ENCODE results near the gene THY1. TPM values are rescaled to one million over a fixed set of nuclear protein-coding genes. Genes with fewer than 3 reads are reported as not detected.

Gene THY1
- total and polyA plus RNA-seq, 2 of the 8 experiments (the other 6 are each of a cell fraction or from before 2014, with no cell fraction given): 286 to 2,479 TPM

- Histone ChIP-seq H3K4ac (replicated peaks; ENCODE audit: insufficient read length, low read depth, low read length) (no peak overlapping the region), H3K79me1 (ENCODE audit: low read depth, low read length) (peaks cover 20% of the 10 kb centered on the region), H3K23ac (ENCODE audit: insufficient read length) (no peak overlapping the region), H3K36me3 (ENCODE audit: control insufficient read depth in 2 of 4, insufficient read depth in 4 of 4, low read length in 3 of 4) (peaks cover 10 to 16% (median 11%) of the 10 kb centered on the region in 4 experiments), H3K23me2 (ENCODE audit: low read depth, low read length) (peaks cover 12% of the 10 kb centered on the region), H3K9me3 (ENCODE audit: insufficient read depth in 2 of 2, low read depth in 1 of 2, low read length in 1 of 2) (no peaks in the 10 kb centered on the region), H2BK15ac (ENCODE audit: low read length) (peak overlapping the region; percentile 90; the same call in 1 of the 2 replicates), H3K27me3 (replicated peaks in 1 of 4; ENCODE audit: control insufficient read depth in 3 of 4, extremely low read depth in 1 of 4, insufficient read depth in 3 of 4, low read length in 3 of 4) (no peaks in the 10 kb centered on the region; a peak in 1 of 7 replicates), H4K91ac (replicated peaks; ENCODE audit: insufficient read length, low read length) (peak overlapping the region; percentile 86), H2BK20ac (ENCODE audit: low read length) (peak overlapping the region; percentile 29; the same call in 1 of the 2 replicates), H3K4me1 (replicated peaks in 1 of 4; ENCODE audit: control insufficient read depth in 3 of 4, insufficient read depth in 4 of 4, low read length in 3 of 4) (peaks cover 14 to 34% (median 24%) of the 10 kb centered on the region in 4 experiments), H2AFZ (ENCODE audit: low read length) (no peak overlapping the region), H2BK120ac (replicated peaks; ENCODE audit: low read depth, low read length) (no peak overlapping the region), H3K27ac (ENCODE audit: low read depth, low read length) (no peak overlapping the region), H2BK5ac (ENCODE audit: low read depth, low read length) (0 out of 2 replicates have a peak overlapping the region, but pooled peaks have one; percentile 47), H3K56ac (replicated peaks; ENCODE audit: insufficient read length, low read depth, low read length) (no peak overlapping the region), H3K9ac (replicated peaks in 1 of 4; ENCODE audit: extremely low read depth in 1 of 4, low read depth in 3 of 4, low read length in 3 of 4) (no peak overlapping the region), H3K4me3 (ENCODE audit: extremely low read depth in 1 of 4, insufficient read depth in 2 of 4, low read depth in 3 of 4, low read length in 4 of 4) (no peak overlapping the region), H4K8ac (ENCODE audit: extremely low read depth, insufficient read depth, low read length) (no peak overlapping the region), H4K5ac (ENCODE audit: insufficient read length, low read depth, low read length) (no peak overlapping the region), H3K18ac (ENCODE audit: extremely low read depth, low read length) (0 out of 2 replicates have a peak overlapping the region, but pooled peaks have one; percentile 81), H3K14ac (ENCODE audit: insufficient read length) (no peak overlapping the region), H3K79me2 (ENCODE audit: control insufficient read depth in 1 of 2, insufficient read depth in 2 of 2, low read length in 2 of 2) (peaks cover 0 to 36% of the 10 kb centered on the region in 2 experiments; a peak in 2 of 4 replicates), H3K4me2 (ENCODE audit: insufficient read depth in 1 of 2, low read depth in 2 of 2, low read length in 2 of 2) (no peak overlapping the region; a peak in 1 of 4 replicates), H2BK12ac (ENCODE audit: low read depth, low read length) (peak overlapping the region; percentile 82; the same call in 1 of the 2 replicates), H2AK5ac (ENCODE audit: low read depth, low read length) (0 out of 2 replicates have a peak overlapping the region, but pooled peaks have one; percentile 87), H4K20me1 (replicated peaks in 1 of 2; ENCODE audit: control insufficient read depth in 1 of 2, insufficient read depth in 2 of 2, low read length in 2 of 2) (peaks cover 6 to 12% of the 10 kb centered on the region in 2 experiments)
- POLR2A ChIA-PET (ENCODE audit: partially characterized antibody): interaction anchor here (0.8 to 7.0 kb wide), 4 partner anchors 7 to 498 kb away, joined by 3 to 50 read pairs (median 4); no protein-coding TSS in a partner anchor
- FAIRE-seq (no peak), DNase-seq (ENCODE audit: low read depth in 1 of 2, low spot score in 2 of 2) (no peak)
- 88% methylated on average over 3 of the region's 3 CpGs; no CpG with 5 or more reads in 1 of the 2 experiments for WGBS, 2 experiments (ENCODE audit: extremely low coverage in 1 of 2, insufficient coverage in 1 of 2, insufficient read length in 1 of 2, insufficient replicate concordance in 2 of 2, low coverage in 1 of 2, low lambda C conversion rate in 2 of 2, missing lambda C conversion rate in 1 of 2)
- CTCF ChIA-PET (ENCODE audit: partially characterized antibody): interaction anchor here (0.5 to 2.6 kb wide), 6 partner anchors 43 to 1108 kb away, joined by 3 to 13 read pairs (median 6); partner anchors contain the start of gene USP2
- no peak for TF ChIP-seq CBX8 (IDR thresholded peaks at IDR 0.05; ENCODE audit: borderline replicate concordance, low read depth, low read length)
- TF ChIP-seq BCL11A (IDR thresholded peaks at IDR 0.05; ENCODE audit: low read depth in 2 of 2, low read length in 2 of 2): no peak
- TF ChIP-seq POU5F1 (IDR thresholded peaks at IDR 0.05; ENCODE audit: low read depth, low read length): no peak
- no peak for TF ChIP-seq SP2 (IDR thresholded peaks at IDR 0.05; ENCODE audit: low read length)
- no peak for TF ChIP-seq TCF12 (IDR thresholded peaks at IDR 0.05; ENCODE audit: low read depth, low read length)
- no peak for TF ChIP-seq SIRT6 (IDR thresholded peaks at IDR 0.05; ENCODE audit: low read length)
- no peak for TF ChIP-seq NANOG (IDR thresholded peaks at IDR 0.05; ENCODE audit: insufficient read depth, low read depth, low read length, poor library complexity, severe bottlenecking)
- TF ChIP-seq RFX5 (IDR thresholded peaks at IDR 0.05; ENCODE audit: borderline replicate concordance, low read depth, low read length): no peak
- no peak for TF ChIP-seq KDM4A (IDR thresholded peaks at IDR 0.05; ENCODE audit: low read depth, low read length, severe bottlenecking)
- TF ChIP-seq RBBP5 (IDR thresholded peaks at IDR 0.05; ENCODE audit: borderline replicate concordance, low read depth, low read length): no peak
- TF ChIP-seq SAP30 (IDR thresholded peaks at IDR 0.05; ENCODE audit: insufficient read depth, insufficient replicate concordance, low read length): no peak
- TF ChIP-seq RNF2 (IDR thresholded peaks at IDR 0.05; ENCODE audit: borderline replicate concordance, low read depth, low read length, missing control alignments, poor library complexity, severe bottlenecking): no peak
- TF ChIP-seq YY1 (IDR thresholded peaks at IDR 0.05; ENCODE audit: low read depth, low read length): no peak
These were observed 1.3 kb upstream of the THY1 start for GRCh38 chr11:119424276-119424675.
